HG03159 (cell line): ENCODE measurements around the gene OR2G3.

Experiments used
- ATAC-seq: cut with Tn5 transposase; IDR thresholded peaks from one replicate; pipeline ENCODE4 v1.9.1; 2021; ENCODE audit warnings: mild to moderate bottlenecking, moderate library complexity; ENCODE audit not compliant: unreplicated experiment

OR2G3 gene

GRCh38 chr1:247605286-247605685 is at the start of gene OR2G3:
Gene OR2G3 (plus strand): TSS chr1:247605586. CDS start chr1:247605586, 0 bp downstream.
- ATAC-seq, result no peak

DNA sequence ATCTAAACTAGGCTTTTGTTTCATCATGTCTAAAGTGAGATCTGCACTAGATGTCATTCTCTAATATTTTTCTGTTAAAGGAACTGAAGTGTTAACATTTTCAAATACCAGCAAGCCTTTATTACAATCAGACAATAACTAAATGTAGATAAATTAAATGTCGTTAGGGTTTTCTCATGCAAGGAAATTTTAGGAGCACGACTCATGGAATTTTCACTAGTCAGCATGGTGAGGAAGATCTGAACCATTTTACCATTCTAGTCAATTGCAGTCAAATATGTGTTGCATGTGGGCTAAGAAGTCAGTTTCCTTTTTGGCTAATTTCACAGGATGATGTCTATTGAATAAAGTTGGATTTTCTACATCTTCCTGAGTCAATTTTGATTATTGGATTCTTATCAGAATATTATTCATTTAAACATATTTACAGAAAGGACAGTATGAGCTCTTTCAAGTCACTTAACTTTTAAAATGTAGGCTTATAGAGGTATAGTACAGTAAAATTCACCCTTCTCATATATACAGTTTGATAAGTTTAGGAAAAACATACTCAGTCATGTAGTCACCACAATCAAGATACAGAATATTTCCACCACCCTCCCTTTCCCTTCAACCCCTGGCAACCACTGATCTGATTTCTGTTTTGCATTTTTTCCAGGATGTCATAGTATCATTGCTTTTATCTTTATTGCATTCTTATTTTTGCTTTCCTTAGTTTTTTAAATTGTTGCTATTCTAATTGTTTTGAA is 47.3 kb upstream of the OR2G3 start:
- ATAC-seq, result no peak

- no peak for ATAC-seq
Observed at GRCh38 chr1:247561711-247562110, 43.7 kb upstream of the OR2G3 start.

- ATAC-seq, result no peak
Observed at GRCh38 chr1:247562198-247562597, 43.2 kb upstream of the OR2G3 start.

DNA sequence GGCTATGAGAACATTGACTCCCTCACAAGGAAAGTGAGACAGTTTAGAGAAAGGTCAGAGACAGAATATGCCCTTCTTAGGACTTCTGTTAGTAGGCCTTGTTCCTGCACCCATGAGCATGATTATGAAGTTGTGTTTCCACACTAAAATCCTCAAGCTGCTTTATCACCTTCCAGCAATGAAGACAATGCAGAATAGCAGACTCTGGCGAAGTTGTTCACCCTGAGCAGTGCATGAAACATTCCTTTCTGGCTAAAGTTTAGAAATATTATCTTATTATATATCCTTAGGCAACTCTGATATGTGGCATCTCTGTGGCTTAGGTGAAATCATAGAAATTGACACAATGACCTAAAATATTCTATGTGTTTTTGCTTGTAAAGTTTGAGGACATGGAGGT is 31.1 kb upstream of the OR2G3 start:
- ATAC-seq, result no peak

- ATAC-seq, result no peak
Observed at GRCh38 chr1:247574664-247575063, 30.7 kb upstream of the OR2G3 start.

DNA sequence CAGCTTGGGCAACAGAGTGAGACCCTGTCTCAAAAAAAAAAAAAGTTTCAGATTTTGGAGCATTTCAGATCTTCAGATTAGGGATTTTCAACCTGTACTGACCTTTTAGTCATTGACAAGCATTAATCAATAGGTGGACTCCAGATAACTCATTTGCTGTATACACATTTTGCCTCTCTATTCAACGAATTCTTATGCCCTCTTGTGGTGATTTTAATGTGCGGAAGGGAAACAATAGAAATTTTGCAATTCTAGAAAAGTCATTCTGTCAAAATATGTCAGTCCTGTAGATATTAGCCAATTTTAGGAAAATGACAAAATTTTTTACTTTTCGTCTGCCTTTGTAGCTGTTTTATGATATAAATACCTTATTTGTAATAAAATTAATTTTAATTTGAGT is 28.9 kb upstream of the OR2G3 start:
- peak; percentile 56 for ATAC-seq

- ATAC-seq, result no peak
Observed at GRCh38 chr1:247578946-247579460, 26.4 kb upstream of the OR2G3 start.

GRCh38 chr1:247588060-247588459 is 17.3 kb upstream of the OR2G3 start, which contains the start of gene OR2G2:
Gene OR2G2 (plus strand): TSS chr1:247588360. CDS start chr1:247588360, 0 bp downstream.
- no peak for ATAC-seq

- ATAC-seq, result no peak
Observed at GRCh38 chr1:247613405-247613804, 8.0 kb downstream of the OR2G3 start.

DNA sequence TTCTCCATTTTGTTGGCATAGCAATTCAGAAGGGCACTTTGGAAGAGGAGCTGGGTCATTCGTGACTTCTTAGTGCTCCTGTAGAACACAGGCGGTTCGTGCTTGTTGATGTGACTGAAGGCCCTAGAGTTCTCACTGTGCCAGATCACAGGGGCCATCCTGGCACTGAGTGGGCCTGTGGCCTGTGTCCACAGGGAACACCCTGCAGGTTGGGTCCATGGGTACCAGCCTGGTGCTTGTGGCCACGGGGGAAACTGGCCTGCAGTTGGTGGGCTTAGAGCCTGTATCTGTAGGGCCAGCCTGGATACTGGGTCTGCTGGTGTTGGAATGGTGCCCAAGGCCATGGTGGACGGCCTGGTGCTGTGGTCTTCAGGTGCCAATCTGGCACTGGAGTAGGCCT is 9.2 kb downstream of the OR2G3 start:
- ATAC-seq, result no peak

DNA sequence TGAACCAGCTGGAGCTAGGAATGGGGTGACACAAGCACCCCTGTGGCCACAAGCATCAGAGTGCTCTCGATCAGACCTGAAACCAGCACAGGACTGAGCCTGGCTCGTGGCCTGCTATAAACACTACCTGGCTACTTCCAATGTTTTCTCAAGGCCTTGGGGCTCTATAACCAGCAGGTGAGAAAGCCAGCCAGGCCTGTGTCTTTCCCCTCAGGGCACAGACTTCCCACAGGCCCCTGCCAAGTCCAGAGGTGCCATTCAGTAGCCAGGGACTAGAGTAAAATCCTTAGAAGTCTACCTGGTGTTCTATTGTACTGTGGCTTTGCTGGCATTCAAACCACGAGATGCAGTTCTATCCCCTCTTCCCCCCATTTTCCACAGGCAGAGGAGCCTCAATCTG is 22.6 kb downstream of the OR2G3 start:
- no peak for ATAC-seq

GRCh38 chr1:247638011-247638410 is 32.6 kb downstream of the OR2G3 start:
- no peak for ATAC-seq

DNA sequence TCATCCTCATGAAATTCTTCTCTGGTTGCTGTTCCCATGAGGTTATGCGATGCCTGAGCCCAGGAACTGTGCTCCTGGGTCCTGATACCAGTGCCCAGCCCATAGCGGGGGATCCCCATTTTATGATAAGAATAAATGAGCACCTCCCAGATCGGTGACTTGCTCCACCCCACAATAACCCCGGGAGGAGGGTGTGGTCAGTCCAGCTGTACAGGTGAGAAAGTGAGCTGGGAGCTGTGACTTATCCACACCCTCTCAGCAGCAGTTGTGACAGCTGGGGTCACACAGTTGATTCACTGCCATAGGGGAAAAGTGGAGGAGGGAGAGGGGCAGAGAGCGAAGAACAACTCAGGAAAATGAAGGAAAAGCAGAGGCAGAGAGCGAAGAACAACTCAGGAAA is 33.4 kb downstream of the OR2G3 start:
- no peak for ATAC-seq

DNA sequence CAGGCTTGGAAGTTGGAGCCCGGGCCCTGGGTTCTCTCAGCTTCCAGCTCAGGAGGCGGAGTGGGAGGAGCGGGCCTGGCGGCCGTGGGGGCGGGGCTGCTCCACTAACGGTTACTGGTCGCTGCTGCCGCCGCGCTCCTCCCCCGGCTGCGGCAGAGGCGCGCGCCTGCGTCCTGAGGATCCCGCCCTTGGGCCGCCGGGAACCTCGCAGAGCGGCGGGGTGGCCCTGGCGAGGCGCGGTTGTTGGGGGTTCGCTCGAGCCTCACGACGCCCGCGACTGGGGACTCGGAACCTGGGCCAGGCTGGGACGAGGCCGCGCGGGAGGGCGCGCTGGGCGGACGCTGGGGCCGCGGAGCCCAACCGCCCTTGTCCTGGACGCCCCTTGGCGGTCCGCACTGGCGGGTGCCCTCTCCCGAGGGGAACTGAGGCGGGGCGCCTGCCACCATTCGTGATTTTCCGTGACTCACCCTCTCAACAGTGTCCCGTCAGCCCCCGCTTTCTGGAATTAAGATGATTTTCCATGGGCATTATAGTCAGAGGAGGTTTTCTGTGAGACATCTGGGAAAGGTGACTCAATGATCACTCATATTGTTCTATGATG is 34.1 kb downstream of the OR2G3 start:
- ATAC-seq, result peak; percentile 58

DNA sequence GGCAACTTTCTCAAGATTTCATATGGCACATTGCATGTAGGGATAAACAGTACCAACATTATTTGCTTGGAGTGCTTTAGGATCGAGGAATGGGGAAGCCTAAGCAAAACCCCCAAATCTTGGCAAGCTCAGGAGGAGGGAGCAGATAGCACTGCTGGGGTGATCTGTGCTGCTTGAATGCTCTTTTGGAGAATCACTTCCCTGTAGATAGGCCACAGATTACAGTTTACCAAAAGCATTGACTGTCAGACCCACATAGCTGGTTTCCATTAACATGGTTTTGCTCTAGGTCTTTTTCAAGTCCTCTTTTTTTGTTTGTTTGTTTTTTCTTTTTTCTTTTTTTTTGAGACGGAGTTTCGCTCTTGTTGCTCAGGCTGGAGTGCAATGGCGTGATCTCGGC is 37.4 kb downstream of the OR2G3 start:
- ATAC-seq, result no peak

GRCh38 chr1:247646867-247647266 is 41.5 kb downstream of the OR2G3 start:
- ATAC-seq, result no peak

DNA sequence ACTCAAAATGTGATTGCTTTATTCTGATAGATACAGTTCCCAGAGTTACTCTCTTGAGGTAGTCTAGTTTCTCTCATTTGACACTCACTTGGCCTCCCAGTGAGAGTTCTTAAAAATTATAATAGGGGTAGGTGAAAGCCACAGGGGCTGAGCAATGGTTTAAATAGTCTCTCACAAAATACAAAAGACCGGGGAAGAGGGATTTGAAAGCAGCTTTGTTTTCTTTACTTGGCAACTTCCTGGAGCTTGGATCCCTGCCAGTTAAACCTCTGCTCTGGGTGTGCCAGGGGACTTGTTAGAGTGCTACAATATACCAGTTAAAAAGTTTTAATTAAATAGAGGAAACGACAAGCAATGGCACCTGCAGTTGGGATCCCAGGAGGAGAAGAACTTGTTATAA is 42.5 kb downstream of the OR2G3 start:
- ATAC-seq, result no peak

DNA sequence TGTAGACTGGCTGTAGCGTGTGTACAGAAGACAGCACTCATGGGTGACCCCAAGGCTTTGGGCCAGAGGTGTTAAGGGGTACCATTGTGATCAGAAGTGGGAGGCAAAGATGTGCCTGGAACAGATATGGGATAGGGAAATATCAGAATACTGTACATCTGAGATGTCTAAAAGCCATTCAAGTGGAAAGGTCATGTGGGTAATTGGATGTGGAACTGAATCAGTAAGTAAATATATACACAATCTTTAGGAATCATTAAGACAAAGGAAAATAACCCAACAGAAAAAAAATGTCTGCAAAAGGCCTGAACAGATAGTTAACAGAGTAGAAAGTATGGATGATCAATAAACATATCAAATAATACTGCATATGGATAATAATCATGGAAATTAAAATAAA is 47.7 kb downstream of the OR2G3 start:
- ATAC-seq, result no peak
